ENCODE data around the gene UCP3.

GRCh38 chr11:74013141-74013540 lies 4.3 kb upstream of the UCP3 start:
- TF ChIP-seq CTCF (IDR thresholded peaks at IDR 0.05), result no peak
- TF ChIP-seq POLR2AphosphoS5 (IDR thresholded peaks at IDR 0.05), result no peak

All from stomach (tissue), 4 donors.